GM18909 (cell line): ENCODE measurements around the gene ABCB8.
"Not testable (repeated sequence)": the region's sequence is repeated elsewhere in the genome, so short reads cannot be mapped to it uniquely, and the experiment has no call there.

Experiments used
- ATAC-seq: cut with Tn5 transposase; IDR thresholded peaks from one replicate; pipeline ENCODE4 v1.9.1; 2021; ENCODE audit warnings: mild to moderate bottlenecking; ENCODE audit not compliant: unreplicated experiment, poor library complexity

ABCB8 gene

GRCh38 chr7:150997075-150997511 lies 31.2 kb upstream of the ABCB8 start:
- no peak for ATAC-seq

DNA sequence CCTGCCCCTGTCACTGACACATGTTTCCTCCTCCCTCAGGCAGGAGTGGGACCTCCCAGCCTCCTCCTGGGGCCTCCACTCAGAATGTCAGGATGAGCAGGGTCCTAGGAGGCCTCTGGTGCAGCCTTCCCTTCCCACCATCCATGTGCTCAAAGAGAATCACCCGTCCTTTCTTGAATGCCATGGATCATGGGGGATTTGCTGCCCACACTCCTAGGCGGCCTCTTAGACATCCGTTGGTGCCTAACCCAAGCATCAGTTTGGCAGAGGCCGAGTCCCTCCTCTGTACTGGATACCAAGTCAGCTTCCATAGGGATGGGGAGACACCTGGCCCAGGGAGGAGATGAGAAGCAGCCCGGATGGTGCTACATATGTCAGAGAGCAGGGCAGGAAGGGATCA lies 30.4 kb upstream of the ABCB8 start:
- ATAC-seq: no peak

DNA sequence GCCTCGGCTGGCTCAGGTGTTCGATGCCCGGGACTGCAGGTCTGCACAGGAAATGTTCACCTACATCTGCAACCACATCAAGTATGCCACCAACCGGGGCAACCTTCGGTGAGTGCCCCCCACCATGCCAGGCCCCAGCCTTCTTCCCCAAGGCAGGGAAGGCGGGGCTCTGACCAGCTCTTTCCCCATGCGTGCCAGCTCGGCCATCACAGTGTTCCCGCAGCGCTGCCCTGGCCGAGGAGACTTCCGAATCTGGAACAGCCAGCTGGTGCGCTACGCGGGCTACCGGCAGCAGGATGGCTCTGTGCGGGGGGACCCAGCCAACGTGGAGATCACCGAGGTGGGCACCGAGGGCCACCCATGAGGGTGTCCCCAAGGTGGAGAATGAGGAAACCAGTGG lies 29.9 kb upstream of the ABCB8 start:
- no peak for ATAC-seq

DNA sequence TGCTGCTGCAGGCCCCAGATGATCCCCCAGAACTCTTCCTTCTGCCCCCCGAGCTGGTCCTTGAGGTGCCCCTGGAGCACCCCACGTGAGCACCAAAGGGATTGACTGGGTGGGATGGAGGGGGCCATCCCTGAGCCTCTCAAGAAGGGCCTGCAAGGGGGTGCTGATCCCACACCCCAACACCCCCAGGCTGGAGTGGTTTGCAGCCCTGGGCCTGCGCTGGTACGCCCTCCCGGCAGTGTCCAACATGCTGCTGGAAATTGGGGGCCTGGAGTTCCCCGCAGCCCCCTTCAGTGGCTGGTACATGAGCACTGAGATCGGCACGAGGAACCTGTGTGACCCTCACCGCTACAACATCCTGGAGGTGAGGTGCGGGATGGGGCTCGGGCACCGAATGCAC lies 29.2 kb upstream of the ABCB8 start:
- ATAC-seq: no peak

DNA sequence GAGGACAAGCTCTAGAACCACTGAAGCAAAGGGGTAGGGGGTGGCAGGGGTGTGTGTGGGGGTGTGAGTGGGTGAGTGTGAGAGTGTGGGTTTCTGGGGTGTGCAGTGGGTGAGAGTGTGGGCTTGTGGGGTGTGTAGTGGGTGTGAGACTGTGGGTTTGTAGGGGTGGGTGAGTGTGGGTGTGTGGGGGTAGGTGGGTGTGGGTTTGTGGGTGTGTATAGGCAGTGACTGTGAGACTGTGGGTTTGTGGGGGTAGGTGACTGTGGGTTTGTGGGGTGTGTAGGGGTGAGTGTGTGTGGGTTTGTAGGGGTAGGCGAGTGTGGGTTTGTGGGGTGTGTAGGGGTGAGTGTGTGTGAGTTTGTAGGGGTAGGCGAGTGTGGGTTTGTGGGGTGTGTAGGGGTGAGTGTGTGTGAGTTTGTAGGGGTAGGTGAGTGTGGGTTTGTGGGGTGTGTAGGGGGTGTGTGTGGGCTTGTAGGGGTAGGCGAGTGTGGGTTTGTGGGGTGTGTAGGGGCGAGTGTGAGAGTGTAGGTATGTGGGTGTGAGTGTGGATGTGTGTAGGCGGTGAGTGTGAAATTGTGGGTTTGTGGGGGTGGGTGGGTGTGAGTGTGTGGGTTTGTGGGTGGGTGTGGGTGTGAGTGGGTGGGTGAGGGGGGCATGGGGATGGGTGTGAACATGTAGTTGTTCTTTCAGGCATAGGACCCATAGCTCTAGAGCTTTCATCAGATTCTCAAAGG lies 28.6 kb upstream of the ABCB8 start:
- no peak for ATAC-seq

- ATAC-seq: no peak
These were observed 27.3 kb upstream of the ABCB8 start for GRCh38 chr7:151000897-151001495.

DNA sequence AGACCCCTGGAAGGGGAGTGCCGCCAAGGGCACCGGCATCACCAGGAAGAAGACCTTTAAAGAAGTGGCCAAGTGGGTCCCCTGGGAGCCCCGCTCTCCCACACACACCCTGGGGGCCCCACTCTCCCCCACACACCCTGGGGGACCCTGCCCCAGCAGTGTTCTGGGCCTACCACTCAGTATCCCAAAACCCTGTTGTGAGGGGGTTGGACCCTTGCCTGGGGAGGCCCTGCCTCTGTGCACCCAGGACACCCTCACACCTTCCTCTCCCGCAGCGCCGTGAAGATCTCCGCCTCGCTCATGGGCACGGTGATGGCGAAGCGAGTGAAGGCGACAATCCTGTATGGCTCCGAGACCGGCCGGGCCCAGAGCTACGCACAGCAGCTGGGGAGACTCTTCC lies 26.7 kb upstream of the ABCB8 start:
- no peak for ATAC-seq

- ATAC-seq: no peak
These were observed 24.7 kb upstream of the ABCB8 start for GRCh38 chr7:151003572-151003971.

GRCh38 chr7:151005566-151005965 lies 22.7 kb upstream of the ABCB8 start:
- ATAC-seq: no peak

GRCh38 chr7:151006590-151007300 lies 21.5 kb upstream of the ABCB8 start:
- ATAC-seq: no peak

- no peak for ATAC-seq
These were observed 20.8 kb upstream of the ABCB8 start for GRCh38 chr7:151007469-151007898.

- ATAC-seq: no peak
These were observed 20.1 kb upstream of the ABCB8 start for GRCh38 chr7:151008143-151008510.

GRCh38 chr7:151008511-151009323 lies 19.5 kb upstream of the ABCB8 start:
- peak; percentile 51 for ATAC-seq

GRCh38 chr7:151009327-151010036 lies 18.8 kb upstream of the ABCB8 start:
- no peak for ATAC-seq

GRCh38 chr7:151010037-151010306 lies 18.3 kb upstream of the ABCB8 start:
- no peak for ATAC-seq

DNA sequence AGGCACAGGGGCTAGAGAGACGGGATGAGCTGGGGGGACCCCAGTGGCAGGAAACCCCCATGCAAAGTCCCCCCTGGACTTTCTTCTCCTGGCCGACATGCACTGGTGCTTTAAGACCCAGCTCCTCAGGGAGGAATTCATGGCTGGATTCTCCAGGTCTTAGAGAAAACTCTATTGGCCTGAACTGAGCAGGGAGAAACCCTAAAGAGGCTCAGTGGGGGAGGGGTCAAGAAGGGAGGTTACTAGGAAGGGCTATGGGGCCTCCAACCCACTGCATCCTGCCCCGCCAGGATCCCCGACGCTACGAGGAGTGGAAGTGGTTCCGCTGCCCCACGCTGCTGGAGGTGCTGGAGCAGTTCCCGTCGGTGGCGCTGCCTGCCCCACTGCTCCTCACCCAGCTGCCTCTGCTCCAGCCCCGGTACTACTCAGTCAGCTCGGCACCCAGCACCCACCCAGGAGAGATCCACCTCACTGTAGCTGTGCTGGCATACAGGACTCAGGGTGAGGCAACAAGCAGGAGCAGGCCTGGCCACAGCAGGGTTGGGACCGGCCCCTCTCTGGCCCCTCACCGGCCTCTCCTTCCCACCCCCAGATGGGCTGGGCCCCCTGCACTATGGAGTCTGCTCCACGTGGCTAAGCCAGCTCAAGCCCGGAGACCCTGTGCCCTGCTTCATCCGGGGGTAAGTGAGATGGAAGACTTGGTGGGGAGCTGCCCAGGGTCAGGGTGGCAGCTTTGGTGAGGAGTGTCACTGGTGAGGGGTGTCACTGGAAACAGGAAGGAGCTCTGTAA lies 17.7 kb upstream of the ABCB8 start:
- no peak for ATAC-seq

GRCh38 chr7:151011097-151011409 lies 17.2 kb upstream of the ABCB8 start:
- no peak for ATAC-seq

DNA sequence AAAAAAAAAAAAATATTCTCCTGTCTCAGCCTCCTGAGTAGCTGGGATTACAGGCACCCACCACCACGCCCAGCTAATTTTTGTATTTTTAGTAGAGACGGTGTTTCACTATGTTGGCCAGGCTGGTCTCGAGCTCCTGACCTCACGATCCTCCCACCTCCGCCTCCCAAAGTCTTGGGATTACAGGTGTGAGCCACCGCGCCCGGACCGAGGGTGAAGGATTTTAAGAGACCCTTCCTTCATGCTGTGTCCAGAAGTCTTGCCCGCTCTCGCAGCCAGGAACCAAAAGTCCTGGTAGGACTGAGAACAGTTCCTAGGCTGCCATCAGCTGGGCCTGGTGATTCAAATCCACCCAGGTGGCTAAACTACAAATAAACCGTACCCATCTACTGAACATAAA lies 16.6 kb upstream of the ABCB8 start:
- not testable (repeated sequence) for ATAC-seq

- ATAC-seq: no peak
These were observed 16.1 kb upstream of the ABCB8 start for GRCh38 chr7:151012031-151012692.
